HepG2 (cell line): ENCODE data around the gene CCN2. TPM values are rescaled to one million over a fixed set of nuclear protein-coding genes. Genes with fewer than 3 reads are reported as not detected.

Experiments used
- DR1 ChIP-seq: sonication (generic); formaldehyde crosslinking; IDR thresholded peaks from 2 replicates; pipeline ENCODE4 v1.8.0; 2021; ENCODE audit warnings: mild to moderate bottlenecking, missing genetic modification reagents, inconsistent platforms
- KLF11 ChIP-seq: IDR thresholded peaks from 2 replicates; pipeline ENCODE4 v1.6.1; 2016; ENCODE audit warnings: missing compliant biosample characterization
- MAFF ChIP-seq: IDR thresholded peaks from 2 replicates; pipeline ENCODE4 v1.6.1; 2011; ENCODE audit warnings: low read depth, low read length, improper control_type of control experiment
- NFAT5 ChIP-seq: sonication (generic); formaldehyde crosslinking; IDR thresholded peaks from 2 replicates; pipeline ENCODE4 v1.4.0; 2020; ENCODE audit warnings: missing genetic modification reagents
- RFXANK ChIP-seq: IDR thresholded peaks from 2 replicates; pipeline ENCODE4 v1.6.1; 2016
- SPEN ChIP-seq: sonication (generic); formaldehyde crosslinking; IDR thresholded peaks from 2 replicates; pipeline ENCODE4 v1.5.1; 2020; ENCODE audit warnings: low read depth, mild to moderate bottlenecking, missing genetic modification reagents
- SRSF4 ChIP-seq: fragments of 200-400 bp; formaldehyde crosslinking; IDR thresholded peaks from one replicate; pipeline ENCODE4 v1.6.1; 2018; ENCODE audit warnings: mild to moderate bottlenecking, low read depth, low read length, moderate library complexity; ENCODE audit not compliant: poor library complexity, severe bottlenecking
- UBTF ChIP-seq: sonication (generic); formaldehyde crosslinking; IDR thresholded peaks from 2 replicates; pipeline ENCODE4 v1.4.0; 2020; ENCODE audit warnings: mild to moderate bottlenecking, missing genetic modification reagents
- ZHX2 ChIP-seq, 2 experiments: sonication (generic) in 1 of 2; formaldehyde crosslinking in 1 of 2; IDR thresholded peaks; 2 replicates each; pipeline versions ENCODE4 v1.6.1 to v1.9.0; 2014 to 2022; ENCODE audit warnings: antibody characterized with exemption in 1 of 2, borderline replicate concordance in 1 of 2, inconsistent platforms in 1 of 2, low read depth in 1 of 2, missing genetic modification reagents in 1 of 2
- ZNF225 ChIP-seq: sonication (generic); formaldehyde crosslinking; IDR thresholded peaks from 2 replicates; pipeline ENCODE4 v1.4.0; 2020; ENCODE audit warnings: mild to moderate bottlenecking, missing genetic modification reagents
- ZNF34 ChIP-seq: sonication (generic); formaldehyde crosslinking; IDR thresholded peaks from 2 replicates; pipeline ENCODE4 v1.4.0; 2020; ENCODE audit warnings: mild to moderate bottlenecking, missing genetic modification reagents, borderline replicate concordance
- ZNF772 ChIP-seq: sonication (generic); formaldehyde crosslinking; IDR thresholded peaks from 2 replicates; pipeline ENCODE4 v1.5.0; 2020; ENCODE audit warnings: mild to moderate bottlenecking, missing genetic modification reagents
- ZNF781 ChIP-seq: sonication (generic); formaldehyde crosslinking; IDR thresholded peaks from 2 replicates; pipeline ENCODE4 v1.5.1; 2020; ENCODE audit warnings: borderline replicate concordance, mild to moderate bottlenecking, missing genetic modification reagents; ENCODE audit errors: not compliant biosample characterization
- ZNF841 ChIP-seq: sonication (generic); formaldehyde crosslinking; IDR thresholded peaks from 2 replicates; pipeline ENCODE4 v1.8.1; 2023; ENCODE audit warnings: missing genetic modification reagents, borderline replicate concordance
- polyA plus RNA-seq, 8 experiments: library from polyadenylated mRNA; depleted of rRNA in 3 of 8; stranded (reverse) in 7 of 8; unstranded in 1 of 8; fragments of >200 nt; fragmentation: Illumina TruSeq in 4 of 8; extraction: Trizol in 4 of 8; gene quantifications; 2 replicates each; pipeline versions ENCODE4 v1.2.1 to v1.2.3, GENCODE V29; 2011 to 2016; ENCODE audit warnings: low read depth in 4 of 8, missing spikeins in 1 of 8, mixed read lengths in 1 of 8; ENCODE audit not compliant: insufficient read depth in 1 of 8
- total RNA-seq, 5 experiments: library from RNA; depleted of rRNA; stranded (reverse); fragments of >200 nt; fragmentation: Illumina TruSeq; extraction: Trizol; gene quantifications; 2 replicates each; pipeline ENCODE4 v1.2.3, GENCODE V29; 2016; ENCODE audit warnings: low read depth in 1 of 5

Gene CCN2
- total and polyA plus RNA-seq, 2 of the 13 experiments (the other 11 are each of a cell fraction or from before 2014, with no cell fraction given), result 34.7 to 316 TPM

GRCh38 chr6:131949909-131950766 lies 1.0 kb downstream of the CCN2 start (continued):
- peak; percentile 71; the same call in 1 of the 2 replicates for TF ChIP-seq NFAT5 (CRISPR knock-in tag)
- TF ChIP-seq RFXANK, result no peak
- peak; percentile 91 for TF ChIP-seq ZNF781
- TF ChIP-seq SPEN (CRISPR knock-in tag), result peak; percentile 14; the same call in 1 of the 2 replicates
- no peak; the same call in 1 of the 2 replicates for TF ChIP-seq ZNF841
- TF ChIP-seq SRSF4, result no peak
- TF ChIP-seq ZNF34 (CRISPR knock-in tag), result no peak; the same call in none of the 2 replicates
- TF ChIP-seq MAFF, result no peak
- no peak for TF ChIP-seq ZHX2 (IDR thresholded peaks at IDR 0.05; ENCODE audit: low read depth)
- 0 out of 2 replicates have a peak, but pooled peaks have one; percentile 57 for TF ChIP-seq ZHX2 (CRISPR knock-in tag; IDR thresholded peaks at IDR 0.05; ENCODE audit: borderline replicate concordance)
- TF ChIP-seq DR1 (CRISPR knock-in tag), result 0 out of 2 replicates have a peak, but pooled peaks have one; percentile 27
- TF ChIP-seq KLF11, result 0 out of 2 replicates have a peak, but pooled peaks have one; percentile 17
- TF ChIP-seq UBTF (CRISPR knock-in tag), result peak; percentile 78
- TF ChIP-seq ZNF225, result no peak; the same call in 1 of the 2 replicates
- TF ChIP-seq ZNF772, result peak; percentile 68
